ENCODE data around the gene CBFB. TPM values are rescaled to one million over a fixed set of nuclear protein-coding genes. Genes with fewer than 3 reads are reported as not detected.
"Not testable (repeated sequence)": the region's sequence is repeated elsewhere in the genome, so short reads cannot be mapped to it uniquely, and the experiment has no call there.

The CBFB gene
- total RNA-seq, 1 experiment from 2014 or later, result 76.3 TPM

GRCh38 chr16:67040906-67041305 is 12.0 kb downstream of the CBFB start:
- Histone ChIP-seq H2BK120ac (ENCODE audit: low read depth, low read length, poor library complexity, severe bottlenecking) (no peak overlapping the region), H4K20me1 (ENCODE audit: control insufficient read depth, insufficient read depth, insufficient read length) (no peaks in the 10 kb centered on the region), H4K5ac (ENCODE audit: insufficient read length, low read depth, low read length) (no peak overlapping the region), H3K23me2 (ENCODE audit: insufficient read length, low read depth, low read length, poor library complexity, severe bottlenecking) (no peaks in the 10 kb centered on the region), H3K79me2 (ENCODE audit: insufficient read depth, low read length) (no peaks in the 10 kb centered on the region; the same call in 1 of the 2 replicates), H2BK12ac (ENCODE audit: insufficient read length, low read depth, low read length) (no peak overlapping the region), H3K23ac (ENCODE audit: insufficient read length, low read depth, low read length) (no peak overlapping the region), H2AK5ac (ENCODE audit: insufficient read length, low read length) (no peak overlapping the region), H3T11ph (ENCODE audit: low read length) (no peak overlapping the region), H3K9ac (ENCODE audit: extremely low read depth, insufficient read length, low read length) (no peak overlapping the region), H3K18ac (ENCODE audit: insufficient read length, low read depth, low read length) (no peak overlapping the region), H4K91ac (ENCODE audit: insufficient read length, low read depth, low read length) (no peak overlapping the region), H2BK20ac (ENCODE audit: low read depth, low read length, poor library complexity, severe bottlenecking) (no peak overlapping the region), H3K79me1 (ENCODE audit: insufficient read depth, low read depth, low read length, poor library complexity, severe bottlenecking) (no peaks in the 10 kb centered on the region), H2BK15ac (ENCODE audit: low read depth, low read length) (no peak overlapping the region), H3K4me1 (ENCODE audit: insufficient read depth, low read length) (no peaks in the 10 kb centered on the region), H3K4me2 (ENCODE audit: insufficient read depth, insufficient read length, low read length) (no peak overlapping the region), H2AFZ (ENCODE audit: low read length) (no peak overlapping the region), H3K27me3 (ENCODE audit: insufficient read depth, low read length) (no peaks in the 10 kb centered on the region), H2BK5ac (ENCODE audit: insufficient read length, low read length) (no peak overlapping the region), H3K56ac (ENCODE audit: insufficient read length, low read depth, low read length) (no peak overlapping the region), H3K27ac (ENCODE audit: insufficient read length, low read depth, low read length) (no peak overlapping the region), H3K9me3 (ENCODE audit: control insufficient read depth, low read depth, low read length) (no peaks in the 10 kb centered on the region), H3K4ac (ENCODE audit: low read depth, low read length) (no peak overlapping the region), H3K14ac (ENCODE audit: insufficient read depth, low read length) (no peak overlapping the region), H4K8ac (replicated peaks; ENCODE audit: insufficient read length, low read depth, low read length) (no peak overlapping the region)
- no peak for DNase-seq
- TF ChIP-seq CTCF (conservative IDR thresholded peaks at IDR 0.05), result no peak
- Mint-ChIP-seq H3K4me3 (no peak overlapping the region), H3K36me3 (ENCODE audit: insufficient read depth in 1 of 3, low read depth in 3 of 3) (peaks cover 0 to 38% (median 15%) of the 10 kb centered on the region in 3 experiments; a peak in 5 of 7 replicates), H3K9me3 (no peaks in the 10 kb centered on the region), H3K27me3 (ENCODE audit: low read depth) (no peaks in the 10 kb centered on the region), H3K27ac (peak overlapping the region in 1 of 3 experiments; percentile 3; a peak in 1 of 7 replicates), H3K4me1 (peaks cover 10 to 15% of the 10 kb centered on the region in 2 experiments)
- WGBS (ENCODE audit: extremely low coverage, insufficient read length, low lambda C conversion rate), result no CpG with 5 or more reads among the region's 2 CpGs

- H4K8ac ChIP-seq (replicated peaks; ENCODE audit: insufficient read length, low read depth, low read length); H3K4ac ChIP-seq (ENCODE audit: low read depth, low read length); DNase-seq; H3K9ac ChIP-seq (ENCODE audit: extremely low read depth, insufficient read length, low read length); H3K27me3 Mint-ChIP-seq (ENCODE audit: low read depth); H3K9me3 Mint-ChIP-seq; H4K91ac ChIP-seq (ENCODE audit: insufficient read length, low read depth, low read length); H3K27ac ChIP-seq (ENCODE audit: insufficient read length, low read depth, low read length); H3K4me3 Mint-ChIP-seq; H2AFZ ChIP-seq (ENCODE audit: low read length); H2BK5ac ChIP-seq (ENCODE audit: insufficient read length, low read length); H3K79me1 ChIP-seq (ENCODE audit: insufficient read depth, low read depth, low read length, poor library complexity, severe bottlenecking); H3K79me2 ChIP-seq (ENCODE audit: insufficient read depth, low read length); H2BK15ac ChIP-seq (ENCODE audit: low read depth, low read length); H4K5ac ChIP-seq (ENCODE audit: insufficient read length, low read depth, low read length); H3T11ph ChIP-seq (ENCODE audit: low read length); H3K4me2 ChIP-seq (ENCODE audit: insufficient read depth, insufficient read length, low read length); H3K4me1 ChIP-seq (ENCODE audit: insufficient read depth, low read length); H3K18ac ChIP-seq (ENCODE audit: insufficient read length, low read depth, low read length); H3K23me2 ChIP-seq (ENCODE audit: insufficient read length, low read depth, low read length, poor library complexity, severe bottlenecking); H3K27me3 ChIP-seq (ENCODE audit: insufficient read depth, low read length); H3K23ac ChIP-seq (ENCODE audit: insufficient read length, low read depth, low read length); H2BK20ac ChIP-seq (ENCODE audit: low read depth, low read length, poor library complexity, severe bottlenecking); H2AK5ac ChIP-seq (ENCODE audit: insufficient read length, low read length); H2BK120ac ChIP-seq (ENCODE audit: low read depth, low read length, poor library complexity, severe bottlenecking); H3K9me3 ChIP-seq (ENCODE audit: control insufficient read depth, low read depth, low read length); H4K20me1 ChIP-seq (ENCODE audit: control insufficient read depth, insufficient read depth, insufficient read length); H3K14ac ChIP-seq (ENCODE audit: insufficient read depth, low read length); H3K56ac ChIP-seq (ENCODE audit: insufficient read length, low read depth, low read length); H2BK12ac ChIP-seq (ENCODE audit: insufficient read length, low read depth, low read length): not testable (repeated sequence)
- WGBS (ENCODE audit: extremely low coverage, insufficient read length, low lambda C conversion rate), result no CpG with 5 or more reads among the region's 4 CpGs
- peak overlapping the region in 2 of 3 experiments; percentile 52 to 69; a peak in 2 of 7 replicates for H3K27ac Mint-ChIP-seq
- peaks cover 0 to 37% (median 10%) of the 10 kb centered on the region in 3 experiments; a peak in 5 of 7 replicates for H3K36me3 Mint-ChIP-seq (ENCODE audit: insufficient read depth in 1 of 3, low read depth in 3 of 3)
- H3K4me1 Mint-ChIP-seq, result peaks cover 7 to 13% of the 10 kb centered on the region in 2 experiments
Observed at GRCh38 chr16:67041520-67041919, 12.6 kb downstream of the CBFB start.
